Upper lobe of left lung (tissue), 6 donors: ENCODE data around the gene INSRR. TPM values are rescaled to one million over a fixed set of nuclear protein-coding genes. Genes with fewer than 3 reads are reported as not detected.

Experiments used
- ATAC-seq, 2 donors: fragments of 200-7000 bp; cut with Tn5 transposase; one replicate each; pipeline ENCODE4 v1.9.1; 2022; ENCODE audit warnings: mild to moderate bottlenecking in 2 of 2, moderate library complexity in 2 of 2; ENCODE audit not compliant: low FRiP score in 2 of 2
- DNase-seq, 2 donors: peaks; one replicate each; pipeline ENCODE4 v3.0.0-alpha.2; 2019 to 2020
- H3K27ac ChIP-seq, 4 donors: fragments of 200-600 bp; sonication (generic); one replicate each; pipeline ENCODE4 v1.5.1; 2016 to 2019
- H3K27me3 ChIP-seq, 4 donors: fragments of 200-600 bp; sonication (generic); one replicate each; pipeline ENCODE4 v1.5.1; 2017 to 2019
- H3K36me3 ChIP-seq, 4 donors: fragments of 200-600 bp; sonication (generic); one replicate each; pipeline ENCODE4 v1.5.1; 2016 to 2019
- H3K4me1 ChIP-seq, 4 donors: fragments of 200-600 bp; sonication (generic); one replicate each; pipeline ENCODE4 v1.5.1; 2018 to 2019
- H3K4me3 ChIP-seq, 4 donors: fragments of 200-600 bp; sonication (generic); one replicate each; pipeline ENCODE4 v1.5.1; 2017 to 2019; ENCODE audit warnings: mild to moderate bottlenecking in 2 of 4, moderate library complexity in 1 of 4
- H3K9me3 ChIP-seq, 4 donors: fragments of 200-600 bp; sonication (generic); one replicate each; pipeline ENCODE4 v1.5.1; 2018 to 2019
- EP300 ChIP-seq, 4 donors: sonication (generic); formaldehyde crosslinking; IDR thresholded peaks; one replicate each; pipeline ENCODE4 v1.5.1; 2017; ENCODE audit warnings: antibody characterized with exemption in 4 of 4, control low read depth in 2 of 4
- POLR2A ChIP-seq, 4 donors: fragments of 450-650 bp; IDR thresholded peaks; one replicate each; pipeline ENCODE4 v1.5.1; 2016 to 2017; ENCODE audit warnings: antibody characterized with exemption in 4 of 4, mild to moderate bottlenecking in 2 of 4
- POLR2AphosphoS5 ChIP-seq, 2 donors: sonication (generic); formaldehyde crosslinking; IDR thresholded peaks; one replicate each; pipeline ENCODE4 v1.5.1; 2017; ENCODE audit warnings: antibody characterized with exemption in 2 of 2
- WGBS, 2 donors: methylation state at CpG; one replicate each; pipeline ENCODE4 v1.1.5; 2017 to 2018; 5-methylcytosine and 5-hydroxymethylcytosine counted together
- total RNA-seq, 6 donors: library from RNA; depleted of rRNA in 4 of 6; stranded (reverse); fragments of >200 nt in 4 of 6; gene quantifications; one replicate each; pipeline versions ENCODE4 v1.1.0 to v1.2.1, GENCODE V29; 2016 to 2021
- TF ChIP-seq, protein P1 (sequence below), 6 experiments: fragments of 450-650 bp in 4 of 6; fragments of 200-600 bp in 2 of 6; sonication (generic) in 2 of 6; IDR thresholded peaks; one replicate each; pipeline ENCODE4 v1.5.1; 2016 to 2019; ENCODE audit warnings: antibody characterized with exemption in 6 of 6
- donor health status: DM: no; HTN: no; CAD: no; lungs with moderate emphysema.
- donor health status: DM: no; HTN: yes; CAD: no; lungs with severe emphysema.

Gene INSRR
- total RNA-seq, 6 donors from 2014 or later: 0.03 to 0.22 TPM; not detected in 4

DNA sequence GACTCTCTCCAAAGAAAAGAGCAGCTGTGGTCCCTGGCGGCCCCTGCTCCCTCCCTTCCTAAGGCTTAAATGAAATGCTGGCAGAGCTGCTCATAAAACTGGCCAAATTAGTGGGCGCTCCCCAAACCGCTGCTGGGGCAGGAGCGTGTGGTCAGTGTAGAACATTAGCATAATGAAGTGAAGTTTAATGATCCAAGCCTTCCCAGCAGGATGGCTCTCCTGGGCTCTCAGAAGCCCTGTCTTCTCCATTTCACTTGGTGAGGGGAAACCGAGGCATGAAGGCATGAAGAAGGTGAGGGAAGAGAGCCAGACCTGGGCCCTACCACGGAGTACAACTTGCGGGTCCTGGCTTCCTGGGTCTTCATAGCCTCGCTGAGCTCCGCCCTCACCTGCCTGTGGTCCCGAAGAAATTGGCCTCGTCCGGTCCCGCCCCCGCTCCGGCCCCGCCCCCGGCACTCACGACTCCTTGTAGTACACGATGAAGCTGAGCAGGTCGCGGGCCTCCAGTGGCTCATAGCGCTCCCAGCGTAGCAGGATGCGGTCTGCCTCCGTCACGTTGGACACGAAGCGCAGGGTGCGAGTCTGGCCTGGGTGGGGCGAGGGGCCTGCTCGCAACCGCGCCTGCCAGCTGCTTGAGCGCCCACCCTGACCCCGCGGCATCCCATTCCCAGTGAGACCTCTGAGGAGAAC lies 10.3 kb downstream of the INSRR start:
- Histone ChIP-seq H3K27ac (no peak overlapping the region), H3K27me3 (peaks cover 0 to 27% (median 14%) of the 10 kb centered on the region in 4 donors), H3K4me1 (peaks cover 7 to 21% (median 12%) of the 10 kb centered on the region in 4 donors), H3K36me3 (no peaks in the 10 kb centered on the region), H3K9me3 (no peaks in the 10 kb centered on the region), H3K4me3 (no peak overlapping the region)
- no peak for ATAC-seq
- DNase-seq: peak; percentile 67 to 92
- TF ChIP-seq POLR2AphosphoS5 (IDR thresholded peaks at IDR 0.05) (no peak), EP300 (IDR thresholded peaks at IDR 0.05) (no peak), POLR2A (IDR thresholded peaks at IDR 0.05) (no peak)
- TF ChIP-seq, protein P1, sequence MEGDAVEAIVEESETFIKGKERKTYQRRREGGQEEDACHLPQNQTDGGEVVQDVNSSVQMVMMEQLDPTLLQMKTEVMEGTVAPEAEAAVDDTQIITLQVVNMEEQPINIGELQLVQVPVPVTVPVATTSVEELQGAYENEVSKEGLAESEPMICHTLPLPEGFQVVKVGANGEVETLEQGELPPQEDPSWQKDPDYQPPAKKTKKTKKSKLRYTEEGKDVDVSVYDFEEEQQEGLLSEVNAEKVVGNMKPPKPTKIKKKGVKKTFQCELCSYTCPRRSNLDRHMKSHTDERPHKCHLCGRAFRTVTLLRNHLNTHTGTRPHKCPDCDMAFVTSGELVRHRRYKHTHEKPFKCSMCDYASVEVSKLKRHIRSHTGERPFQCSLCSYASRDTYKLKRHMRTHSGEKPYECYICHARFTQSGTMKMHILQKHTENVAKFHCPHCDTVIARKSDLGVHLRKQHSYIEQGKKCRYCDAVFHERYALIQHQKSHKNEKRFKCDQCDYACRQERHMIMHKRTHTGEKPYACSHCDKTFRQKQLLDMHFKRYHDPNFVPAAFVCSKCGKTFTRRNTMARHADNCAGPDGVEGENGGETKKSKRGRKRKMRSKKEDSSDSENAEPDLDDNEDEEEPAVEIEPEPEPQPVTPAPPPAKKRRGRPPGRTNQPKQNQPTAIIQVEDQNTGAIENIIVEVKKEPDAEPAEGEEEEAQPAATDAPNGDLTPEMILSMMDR (IDR thresholded peaks at IDR 0.05): no peak
- 12 to 24% methylated on average over 7 to 27 of the region's 36 CpGs for WGBS, 2 donors

DNA sequence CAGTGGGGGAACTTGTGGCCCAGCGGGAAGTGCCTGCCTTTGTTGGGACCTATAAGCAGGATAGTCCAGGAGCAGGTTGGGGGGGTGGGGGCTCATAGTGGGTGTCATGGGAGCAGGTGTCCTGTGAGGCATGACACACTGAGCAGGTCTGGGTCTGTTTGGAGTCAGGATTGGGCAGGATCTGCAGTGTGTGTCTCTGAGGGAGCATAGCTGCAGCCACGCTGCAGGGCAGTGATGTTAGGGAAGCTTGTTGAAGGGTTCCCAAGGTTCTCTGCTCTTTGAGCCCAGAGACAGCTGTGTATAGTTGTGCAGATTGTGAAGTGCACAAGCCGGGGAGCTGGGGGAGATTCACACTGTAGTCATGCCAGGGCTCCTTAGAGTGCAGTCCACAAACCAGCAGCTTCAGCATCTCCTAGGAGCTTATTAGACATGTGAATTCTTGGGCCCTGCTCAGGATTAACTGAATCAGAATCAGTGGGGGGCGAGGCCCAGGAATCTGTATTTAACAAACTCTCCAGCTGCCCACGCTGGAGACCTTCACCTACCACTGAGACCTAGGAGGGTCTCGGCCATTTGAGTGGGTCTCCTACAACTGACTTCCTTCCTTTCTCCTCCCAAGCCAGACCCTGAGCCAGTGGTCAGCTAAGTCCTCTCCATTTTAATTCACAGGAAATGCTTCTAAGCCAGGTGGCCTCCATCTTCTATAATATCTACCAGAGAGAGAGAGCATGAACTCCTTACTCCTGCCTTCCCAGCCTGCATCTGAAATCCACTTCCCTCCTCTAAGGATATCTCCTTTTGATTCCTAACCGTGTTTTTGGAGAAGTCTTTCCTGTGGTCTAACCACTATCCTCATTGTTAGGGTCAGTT lies 11.1 kb downstream of the INSRR start:
- H3K36me3 ChIP-seq: no peaks in the 10 kb centered on the region
- no peaks in the 10 kb centered on the region for H3K9me3 ChIP-seq
- ATAC-seq (no peak), DNase-seq (no peak)
- no peak for TF ChIP-seq EP300 (IDR thresholded peaks at IDR 0.05)
- TF ChIP-seq, protein P1 (IDR thresholded peaks at IDR 0.05): no peak
- no peak for TF ChIP-seq POLR2A (IDR thresholded peaks at IDR 0.05)
- TF ChIP-seq POLR2AphosphoS5 (IDR thresholded peaks at IDR 0.05): no peak
- no peak overlapping the region for H3K4me3 ChIP-seq
- H3K27ac ChIP-seq: no peak overlapping the region
- WGBS, 2 donors: 69 to 70% methylated on average over 5 to 7 of the region's 7 CpGs
- H3K4me1 ChIP-seq: peaks cover 7 to 21% (median 12%) of the 10 kb centered on the region in 4 donors
- H3K27me3 ChIP-seq: peaks cover 0 to 33% (median 14%) of the 10 kb centered on the region in 4 donors

DNA sequence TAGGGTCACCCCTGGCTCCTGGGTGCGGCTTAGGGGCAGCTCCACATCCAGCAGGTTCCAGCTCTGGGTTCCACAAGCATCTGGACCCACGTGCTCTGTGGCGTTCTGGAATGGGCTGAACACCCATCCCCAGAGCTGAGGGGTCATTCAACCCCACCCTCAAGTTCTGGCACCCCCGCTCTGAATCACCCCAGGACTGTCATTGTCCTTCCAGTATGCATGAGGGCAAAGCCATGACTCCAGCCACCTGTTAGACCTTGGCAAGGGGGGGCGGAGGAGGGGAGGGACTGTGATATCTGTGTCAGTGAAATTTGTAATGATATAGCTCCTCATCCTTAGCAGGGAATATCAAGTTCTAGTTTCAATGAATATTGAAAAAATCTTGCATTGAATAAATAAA lies 12.3 kb downstream of the INSRR start:
- WGBS, 2 donors: 83 to 100% methylated on average over 1 to 5 of the region's 5 CpGs
- ATAC-seq: no peak
- TF ChIP-seq, protein P1 (IDR thresholded peaks at IDR 0.05): no peak
- TF ChIP-seq EP300 (IDR thresholded peaks at IDR 0.05) (no peak), POLR2A (IDR thresholded peaks at IDR 0.05) (no peak)
- H3K27ac ChIP-seq: no peak overlapping the region
- H3K4me1 ChIP-seq: peaks cover 7 to 21% (median 12%) of the 10 kb centered on the region in 4 donors
- H3K4me3 ChIP-seq: no peak overlapping the region
- no peaks in the 10 kb centered on the region for H3K9me3 ChIP-seq
- peaks cover 0 to 33% (median 14%) of the 10 kb centered on the region in 4 donors for H3K27me3 ChIP-seq
- H3K36me3 ChIP-seq: no peaks in the 10 kb centered on the region
- no peak for DNase-seq

DNA sequence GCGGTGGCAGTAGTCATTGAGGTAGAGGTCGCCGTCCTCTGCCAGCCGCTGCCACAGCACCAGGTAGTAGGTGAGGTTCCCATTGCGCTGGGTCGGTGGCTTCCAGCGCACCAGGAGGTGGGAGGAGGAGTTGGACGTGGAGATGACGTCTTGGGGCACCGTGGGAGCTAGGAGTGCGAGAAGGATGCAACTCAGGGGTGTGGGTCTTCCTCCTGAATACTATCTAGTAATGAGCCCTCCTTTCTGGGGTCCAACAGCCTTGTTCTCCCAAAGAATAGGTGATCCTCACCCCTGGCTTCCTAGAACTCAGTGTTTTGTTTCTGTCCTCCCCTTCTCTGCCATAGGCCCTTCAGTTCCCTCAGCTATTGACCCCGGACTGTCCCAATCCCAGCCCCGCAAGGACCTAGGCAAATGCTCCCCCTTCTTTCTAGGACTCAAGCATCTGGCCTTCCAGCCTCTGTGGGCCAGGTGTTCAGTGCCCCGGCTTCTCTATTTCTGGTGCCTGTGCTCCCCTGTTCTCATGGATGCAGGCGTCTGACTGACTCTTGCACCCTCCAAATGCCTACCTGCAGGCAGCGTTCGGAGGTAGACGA lies 12.9 kb downstream of the INSRR start:
- DNase-seq (no peak), ATAC-seq (no peak)
- Histone ChIP-seq H3K4me1 (peaks cover 7 to 21% (median 12%) of the 10 kb centered on the region in 4 donors), H3K36me3 (no peaks in the 10 kb centered on the region), H3K27ac (no peak overlapping the region), H3K4me3 (no peak overlapping the region), H3K9me3 (no peaks in the 10 kb centered on the region), H3K27me3 (peaks cover 0 to 33% (median 14%) of the 10 kb centered on the region in 4 donors)
- WGBS, 2 donors: 49 to 51% methylated on average over 11 to 18 of the region's 18 CpGs
- TF ChIP-seq POLR2AphosphoS5 (IDR thresholded peaks at IDR 0.05) (no peak), EP300 (IDR thresholded peaks at IDR 0.05) (no peak), POLR2A (IDR thresholded peaks at IDR 0.05) (no peak)
- TF ChIP-seq, protein P1 (IDR thresholded peaks at IDR 0.05): no peak
